PC-9 (cell line): ENCODE results near the gene CDKN1C.

ENCODE experiments used
- CTCF ChIP-seq: fragments of 200-600 bp; sonication (generic); conservative IDR thresholded peaks from 2 replicates; pipeline ENCODE4 v1.6.1; 2017; ENCODE audit warnings: mixed run types, antibody characterized with exemption, mild to moderate bottlenecking, moderate library complexity
- EZH2 ChIP-seq: fragments of 200-600 bp; sonication (generic); IDR thresholded peaks from 2 replicates; pipeline ENCODE4 v1.8.0; 2017; ENCODE audit warnings: antibody characterized with exemption, low read depth

- TF ChIP-seq CTCF (no peak), EZH2 (no peak)
Observed at GRCh38 chr11:2892967-2893528, 7.5 kb upstream of the CDKN1C start.
